HFFc6 (cell line): Measurements from ENCODE around the gene OLIG1. TPM values are rescaled to one million over a fixed set of nuclear protein-coding genes. Genes with fewer than 3 reads are reported as not detected.

ENCODE experiments used
- DNase-seq: peaks from one replicate; pipeline ENCODE4 v3.0.0-alpha.2; 2018
- H3K27ac Mint-ChIP-seq: 2 replicates; pipeline ENCODE4 v1.8.0; 2020; ENCODE audit warnings: mild to moderate bottlenecking, mixed read lengths
- H3K27me3 Mint-ChIP-seq: 2 replicates; pipeline ENCODE4 v1.8.0; 2021; ENCODE audit warnings: mild to moderate bottlenecking, moderate library complexity, mixed read lengths; ENCODE audit not compliant: insufficient read depth
- H3K36me3 Mint-ChIP-seq: 2 replicates; pipeline ENCODE4 v1.8.0; 2021; ENCODE audit warnings: low read depth, mixed read lengths
- H3K4me1 Mint-ChIP-seq: 2 replicates; pipeline ENCODE4 v1.8.0; 2020; ENCODE audit warnings: low read depth, mixed read lengths
- H3K4me3 Mint-ChIP-seq: 2 replicates; pipeline ENCODE4 v1.8.0; 2020; ENCODE audit warnings: mild to moderate bottlenecking, moderate library complexity, mixed read lengths
- H3K9me3 Mint-ChIP-seq: 2 replicates; pipeline ENCODE4 v1.8.0; 2020; ENCODE audit warnings: mild to moderate bottlenecking, mixed read lengths
- total RNA-seq, 6 experiments: library from RNA; stranded (reverse); fragmentation: NEBNext Ultra II Directional; extraction: Animal tissue kit (Norgen Biotek cat#: 25700); gene quantifications; 2 replicates in 1 of 6; 3 replicates in 5 of 6; pipeline ENCODE4 v1.2.3, GENCODE V29; 2021
- TF ChIP-seq, protein P1 (sequence below): fragments of 200-600 bp; sonication (generic); IDR thresholded peaks from 2 replicates; pipeline ENCODE4 v1.5.0; 2021; ENCODE audit warnings: antibody characterized with exemption, mild to moderate bottlenecking

OLIG1 gene
- total RNA-seq, 6 experiments from 2014 or later, result not detected

GRCh38 chr21:33025489-33026442 is 44.2 kb upstream of the OLIG1 start, which contains the start of gene OLIG2:
TSS of gene OLIG2 (plus strand) at chr21:33025935. CDS start at chr21:33026863, 928 bp downstream.
- TF ChIP-seq, protein P1, sequence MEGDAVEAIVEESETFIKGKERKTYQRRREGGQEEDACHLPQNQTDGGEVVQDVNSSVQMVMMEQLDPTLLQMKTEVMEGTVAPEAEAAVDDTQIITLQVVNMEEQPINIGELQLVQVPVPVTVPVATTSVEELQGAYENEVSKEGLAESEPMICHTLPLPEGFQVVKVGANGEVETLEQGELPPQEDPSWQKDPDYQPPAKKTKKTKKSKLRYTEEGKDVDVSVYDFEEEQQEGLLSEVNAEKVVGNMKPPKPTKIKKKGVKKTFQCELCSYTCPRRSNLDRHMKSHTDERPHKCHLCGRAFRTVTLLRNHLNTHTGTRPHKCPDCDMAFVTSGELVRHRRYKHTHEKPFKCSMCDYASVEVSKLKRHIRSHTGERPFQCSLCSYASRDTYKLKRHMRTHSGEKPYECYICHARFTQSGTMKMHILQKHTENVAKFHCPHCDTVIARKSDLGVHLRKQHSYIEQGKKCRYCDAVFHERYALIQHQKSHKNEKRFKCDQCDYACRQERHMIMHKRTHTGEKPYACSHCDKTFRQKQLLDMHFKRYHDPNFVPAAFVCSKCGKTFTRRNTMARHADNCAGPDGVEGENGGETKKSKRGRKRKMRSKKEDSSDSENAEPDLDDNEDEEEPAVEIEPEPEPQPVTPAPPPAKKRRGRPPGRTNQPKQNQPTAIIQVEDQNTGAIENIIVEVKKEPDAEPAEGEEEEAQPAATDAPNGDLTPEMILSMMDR, result no peak
- Mint-ChIP-seq H3K4me1 (no peaks in the 10 kb centered on the region), H3K4me3 (peak within 1 kb of the TSS; percentile 14; the same call in 1 of the 2 replicates), H3K9me3 (no peaks in the 10 kb centered on the region), H3K27me3 (peaks cover 83% of the 10 kb centered on the region), H3K27ac (no peak within 1 kb of the TSS), H3K36me3 (no peaks in the 10 kb centered on the region)
- no peak for DNase-seq

- Mint-ChIP-seq H3K27ac (no peak overlapping the region), H3K9me3 (no peaks in the 10 kb centered on the region), H3K36me3 (no peaks in the 10 kb centered on the region), H3K4me1 (no peaks in the 10 kb centered on the region), H3K4me3 (no peak overlapping the region), H3K27me3 (peaks cover 84% of the 10 kb centered on the region)
- TF ChIP-seq, protein P1, result no peak
- no peak for DNase-seq
Observed at GRCh38 chr21:33026443-33026858, 43.5 kb upstream of the OLIG1 start.

DNA sequence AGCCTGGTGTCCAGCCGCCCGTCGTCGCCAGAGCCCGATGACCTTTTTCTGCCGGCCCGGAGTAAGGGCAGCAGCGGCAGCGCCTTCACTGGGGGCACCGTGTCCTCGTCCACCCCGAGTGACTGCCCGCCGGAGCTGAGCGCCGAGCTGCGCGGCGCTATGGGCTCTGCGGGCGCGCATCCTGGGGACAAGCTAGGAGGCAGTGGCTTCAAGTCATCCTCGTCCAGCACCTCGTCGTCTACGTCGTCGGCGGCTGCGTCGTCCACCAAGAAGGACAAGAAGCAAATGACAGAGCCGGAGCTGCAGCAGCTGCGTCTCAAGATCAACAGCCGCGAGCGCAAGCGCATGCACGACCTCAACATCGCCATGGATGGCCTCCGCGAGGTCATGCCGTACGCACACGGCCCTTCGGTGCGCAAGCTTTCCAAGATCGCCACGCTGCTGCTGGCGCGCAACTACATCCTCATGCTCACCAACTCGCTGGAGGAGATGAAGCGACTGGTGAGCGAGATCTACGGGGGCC is 43.0 kb upstream of the OLIG1 start:
- Mint-ChIP-seq H3K27ac (no peak overlapping the region), H3K4me3 (no peak overlapping the region), H3K4me1 (no peaks in the 10 kb centered on the region), H3K27me3 (peaks cover 84% of the 10 kb centered on the region), H3K9me3 (no peaks in the 10 kb centered on the region), H3K36me3 (no peaks in the 10 kb centered on the region)
- TF ChIP-seq, protein P1, result no peak
- no peak for DNase-seq

- Mint-ChIP-seq H3K27me3 (peaks cover 84% of the 10 kb centered on the region), H3K9me3 (no peaks in the 10 kb centered on the region), H3K4me1 (no peaks in the 10 kb centered on the region), H3K36me3 (no peaks in the 10 kb centered on the region), H3K27ac (no peak overlapping the region), H3K4me3 (no peak overlapping the region)
- TF ChIP-seq, protein P1, result no peak
- DNase-seq, result no peak
Observed at GRCh38 chr21:33027401-33028286, 42.3 kb upstream of the OLIG1 start.

DNA sequence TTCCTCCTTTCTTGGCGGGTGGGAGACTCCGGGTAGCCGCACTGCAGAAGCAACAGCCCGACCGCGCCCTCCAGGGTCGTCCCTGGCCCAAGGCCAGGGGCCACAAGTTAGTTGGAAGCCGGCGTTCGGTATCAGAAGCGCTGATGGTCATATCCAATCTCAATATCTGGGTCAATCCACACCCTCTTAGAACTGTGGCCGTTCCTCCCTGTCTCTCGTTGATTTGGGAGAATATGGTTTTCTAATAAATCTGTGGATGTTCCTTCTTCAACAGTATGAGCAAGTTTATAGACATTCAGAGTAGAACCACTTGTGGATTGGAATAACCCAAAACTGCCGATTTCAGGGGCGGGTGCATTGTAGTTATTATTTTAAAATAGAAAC is 41.7 kb upstream of the OLIG1 start:
- no peaks in the 10 kb centered on the region for H3K36me3 Mint-ChIP-seq
- H3K4me3 Mint-ChIP-seq, result no peak overlapping the region
- no peak for DNase-seq
- TF ChIP-seq, protein P1, result no peak
- H3K27me3 Mint-ChIP-seq, result peaks cover 82% of the 10 kb centered on the region
- no peaks in the 10 kb centered on the region for H3K4me1 Mint-ChIP-seq
- H3K27ac Mint-ChIP-seq, result no peak overlapping the region
- no peaks in the 10 kb centered on the region for H3K9me3 Mint-ChIP-seq
